ENCODE results near the gene TM9SF4.

The TM9SF4 gene

DNA sequence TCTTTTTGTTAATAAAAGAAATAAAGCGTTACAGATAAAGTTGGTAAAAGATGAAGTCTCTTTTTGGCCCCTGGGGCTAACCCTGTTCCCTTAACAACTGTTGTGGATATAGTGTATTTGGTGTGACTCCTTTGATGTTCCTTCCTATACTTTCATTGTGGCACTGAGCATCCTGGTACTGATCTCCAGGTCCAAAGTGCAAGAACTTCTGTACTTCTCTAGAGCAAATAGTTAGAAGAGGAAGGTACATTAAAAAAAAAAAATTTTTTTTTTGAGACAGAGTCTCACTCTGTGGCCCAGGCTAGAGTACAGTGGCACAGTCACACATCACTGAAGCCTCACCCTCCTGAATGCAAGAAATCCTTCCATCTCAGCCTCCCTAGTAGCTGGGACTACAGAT, 104.4 kb downstream of the TM9SF4 start:
- no peak overlapping the region for H3K4me3 ChIP-seq (ENCODE audit: low read depth, low read length)
- TF ChIP-seq, protein P1, sequence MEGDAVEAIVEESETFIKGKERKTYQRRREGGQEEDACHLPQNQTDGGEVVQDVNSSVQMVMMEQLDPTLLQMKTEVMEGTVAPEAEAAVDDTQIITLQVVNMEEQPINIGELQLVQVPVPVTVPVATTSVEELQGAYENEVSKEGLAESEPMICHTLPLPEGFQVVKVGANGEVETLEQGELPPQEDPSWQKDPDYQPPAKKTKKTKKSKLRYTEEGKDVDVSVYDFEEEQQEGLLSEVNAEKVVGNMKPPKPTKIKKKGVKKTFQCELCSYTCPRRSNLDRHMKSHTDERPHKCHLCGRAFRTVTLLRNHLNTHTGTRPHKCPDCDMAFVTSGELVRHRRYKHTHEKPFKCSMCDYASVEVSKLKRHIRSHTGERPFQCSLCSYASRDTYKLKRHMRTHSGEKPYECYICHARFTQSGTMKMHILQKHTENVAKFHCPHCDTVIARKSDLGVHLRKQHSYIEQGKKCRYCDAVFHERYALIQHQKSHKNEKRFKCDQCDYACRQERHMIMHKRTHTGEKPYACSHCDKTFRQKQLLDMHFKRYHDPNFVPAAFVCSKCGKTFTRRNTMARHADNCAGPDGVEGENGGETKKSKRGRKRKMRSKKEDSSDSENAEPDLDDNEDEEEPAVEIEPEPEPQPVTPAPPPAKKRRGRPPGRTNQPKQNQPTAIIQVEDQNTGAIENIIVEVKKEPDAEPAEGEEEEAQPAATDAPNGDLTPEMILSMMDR (IDR thresholded peaks at IDR 0.05; ENCODE audit: low read depth, low read length), result no peak

GRCh38 chr20:32215147-32215546, 105.6 kb downstream of the TM9SF4 start:
- TF ChIP-seq, protein P1 (IDR thresholded peaks at IDR 0.05; ENCODE audit: low read depth, low read length), result no peak
- no peak overlapping the region for H3K4me3 ChIP-seq (ENCODE audit: low read depth, low read length)

- H3K4me3 ChIP-seq (ENCODE audit: low read depth, low read length), result no peak overlapping the region
- TF ChIP-seq, protein P1 (IDR thresholded peaks at IDR 0.05; ENCODE audit: low read depth, low read length), result no peak
Observed at GRCh38 chr20:32215729-32216128, 106.2 kb downstream of the TM9SF4 start.

DNA sequence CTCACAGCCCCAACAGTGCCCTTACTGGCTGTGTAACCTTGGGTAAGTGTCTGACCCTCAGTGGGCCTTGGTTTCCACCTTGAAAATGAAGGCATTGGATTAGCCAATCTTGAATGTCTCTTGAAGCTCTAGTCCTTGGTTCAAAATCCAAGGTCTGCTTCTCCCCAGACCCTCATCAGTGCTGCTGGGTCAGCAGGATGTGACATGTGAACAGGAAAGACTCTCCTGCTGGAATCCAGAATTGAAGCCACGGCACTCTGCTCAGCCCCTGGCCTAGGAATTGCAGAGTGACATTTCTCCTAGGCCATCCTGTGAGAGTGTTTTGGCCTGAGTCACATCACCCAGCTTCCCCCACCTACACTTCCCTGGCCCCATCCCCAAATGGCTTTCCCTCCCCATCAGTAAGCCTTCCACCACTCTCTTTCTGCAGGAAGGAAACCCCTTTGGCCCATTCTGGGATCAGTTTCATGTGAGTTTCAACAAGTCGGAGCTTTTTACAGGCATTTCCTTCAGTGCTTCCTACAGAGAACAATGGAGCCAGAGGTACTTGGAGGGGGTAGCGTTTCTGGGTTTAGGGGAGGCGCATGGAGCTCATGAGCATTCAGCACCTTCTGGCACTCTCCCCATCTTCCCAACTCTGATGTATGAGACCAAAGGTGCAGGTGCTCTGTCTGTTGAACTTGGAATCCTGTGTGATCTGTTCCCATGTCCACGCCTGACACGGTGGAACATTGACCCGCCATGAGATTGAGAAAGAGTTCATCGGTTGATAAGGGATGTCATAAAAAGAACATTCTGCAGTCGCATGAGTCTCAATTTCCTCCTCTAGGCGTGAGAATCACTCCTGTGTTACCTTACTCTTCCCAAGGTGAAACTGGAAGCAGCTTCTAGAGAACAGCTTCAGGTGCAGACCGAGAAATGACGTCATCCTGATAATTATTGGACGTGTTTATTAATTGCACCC, 106.9 kb downstream of the TM9SF4 start:
- no peak overlapping the region for H3K4me3 ChIP-seq (ENCODE audit: low read depth, low read length)
- TF ChIP-seq, protein P1 (IDR thresholded peaks at IDR 0.05; ENCODE audit: low read depth, low read length), result no peak

Measured in WI38 (cell line).